HG03064 (cell line): ENCODE results near the gene MGAT5.

ENCODE experiments used
- ATAC-seq: cut with Tn5 transposase; IDR thresholded peaks from one replicate; pipeline ENCODE4 v1.9.1; 2021; ENCODE audit warnings: low read depth; ENCODE audit not compliant: unreplicated experiment

MGAT5 gene

DNA sequence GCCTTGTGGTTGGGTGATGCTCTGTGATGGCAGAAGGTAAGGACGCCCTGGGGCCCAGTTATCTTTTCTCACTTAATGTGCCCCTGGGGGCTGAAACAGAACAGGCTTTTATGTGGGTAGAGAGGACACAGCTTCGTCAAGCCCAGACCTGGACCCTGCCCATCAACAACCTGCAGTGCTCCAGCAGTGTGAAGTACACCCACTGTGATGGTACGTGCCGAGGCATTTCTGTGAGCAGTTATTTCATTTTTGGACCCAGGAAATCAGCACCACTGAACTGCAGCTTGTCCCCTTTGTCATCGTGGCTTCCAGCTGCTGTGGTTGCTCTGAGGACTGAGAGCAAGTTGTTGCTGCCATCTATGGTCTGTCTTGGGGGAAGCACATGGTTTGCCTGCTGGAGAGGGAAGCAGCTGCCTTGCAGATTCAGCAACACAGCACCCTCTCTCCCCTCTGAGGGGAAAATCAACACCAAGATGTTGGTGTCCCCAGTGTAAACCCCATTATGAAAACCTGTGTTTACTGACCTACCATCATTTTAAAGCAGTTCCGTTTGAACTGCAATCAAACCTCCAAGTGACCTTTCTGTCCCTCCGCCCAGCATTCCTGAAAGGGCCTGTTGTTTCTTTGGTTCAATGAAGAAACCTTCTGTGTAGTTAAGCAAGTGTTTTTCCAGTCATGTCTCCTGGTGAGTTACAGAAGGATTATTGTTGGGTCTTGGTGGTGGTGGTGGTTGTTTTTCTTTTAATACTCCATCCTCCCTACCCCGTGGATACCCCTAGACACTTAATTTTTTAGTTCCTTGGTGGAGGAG lies 158.2 kb downstream of the MGAT5 start:
- ATAC-seq = peak; percentile 88

DNA sequence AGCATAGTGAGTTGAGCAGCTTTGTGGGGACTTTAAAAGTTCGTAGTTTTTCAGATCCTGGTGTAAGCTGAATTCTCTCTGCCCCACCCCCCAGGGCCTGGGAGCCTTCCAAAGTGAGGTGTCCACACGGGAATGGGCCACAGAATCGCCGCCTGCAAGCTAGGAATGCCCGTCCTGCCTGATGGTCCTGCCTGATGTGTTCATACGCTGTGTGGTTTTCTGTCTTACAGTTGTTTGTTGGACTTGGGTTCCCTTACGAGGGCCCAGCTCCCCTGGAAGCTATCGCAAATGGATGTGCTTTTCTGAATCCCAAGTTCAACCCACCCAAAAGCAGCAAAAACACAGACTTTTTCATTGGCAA lies 158.7 kb downstream of the MGAT5 start:
- no peak for ATAC-seq

DNA sequence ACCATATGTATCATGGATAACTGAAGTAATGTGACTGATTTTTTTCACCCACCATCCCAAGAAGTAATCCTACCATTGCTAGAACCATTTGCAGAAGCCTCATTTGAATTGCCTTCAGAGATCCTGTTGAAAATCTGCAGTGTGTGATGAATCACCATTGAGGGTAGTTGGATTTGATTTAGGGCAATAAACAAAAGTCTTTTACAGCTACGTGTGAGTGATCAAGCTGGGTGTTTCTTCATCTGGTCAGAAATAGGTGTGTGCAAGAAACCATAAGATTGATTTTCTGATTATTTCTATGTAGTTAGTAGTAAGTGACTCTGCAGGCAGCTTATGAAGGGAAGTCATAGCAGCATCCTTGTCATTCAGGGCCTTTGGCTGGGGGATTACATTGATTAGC lies 159.6 kb downstream of the MGAT5 start:
- no peak for ATAC-seq

DNA sequence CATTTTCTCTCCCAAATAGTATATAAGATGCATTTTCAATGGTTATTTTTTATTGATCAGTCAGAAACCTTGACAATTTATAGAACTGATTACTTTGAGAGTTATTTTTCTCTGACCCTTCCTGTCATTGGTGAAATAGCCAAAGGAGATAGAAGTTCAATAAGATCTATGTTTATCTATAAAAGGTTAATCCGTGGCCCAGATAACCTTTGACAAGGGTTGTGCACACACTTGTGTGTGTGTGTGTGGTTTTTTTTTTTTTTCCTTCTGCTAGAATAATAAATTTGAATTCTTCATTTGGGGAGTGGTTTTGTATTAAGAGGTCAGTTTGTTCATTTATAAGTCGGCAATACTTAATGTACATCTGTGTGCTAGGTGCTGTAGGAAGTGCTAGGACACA lies 160.0 kb downstream of the MGAT5 start:
- ATAC-seq = no peak

DNA sequence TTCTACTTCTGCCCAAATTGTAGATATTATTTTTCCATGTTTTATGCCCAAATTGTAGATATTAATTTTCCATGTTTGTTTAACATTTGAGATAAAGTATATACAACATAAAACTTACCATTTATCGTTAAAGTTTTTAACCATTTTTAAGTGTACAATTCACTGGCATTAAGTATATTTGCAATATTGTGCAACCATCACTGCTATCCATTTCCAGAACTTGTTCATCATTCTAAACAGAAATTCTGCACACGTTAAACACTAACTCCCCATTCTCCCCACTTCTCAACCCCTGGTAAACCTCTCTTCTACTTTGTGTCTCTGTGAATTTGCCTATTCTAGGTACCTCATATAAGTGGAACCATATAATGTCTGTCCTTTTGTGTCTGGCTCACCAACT lies 162.1 kb downstream of the MGAT5 start:
- no peak for ATAC-seq

DNA sequence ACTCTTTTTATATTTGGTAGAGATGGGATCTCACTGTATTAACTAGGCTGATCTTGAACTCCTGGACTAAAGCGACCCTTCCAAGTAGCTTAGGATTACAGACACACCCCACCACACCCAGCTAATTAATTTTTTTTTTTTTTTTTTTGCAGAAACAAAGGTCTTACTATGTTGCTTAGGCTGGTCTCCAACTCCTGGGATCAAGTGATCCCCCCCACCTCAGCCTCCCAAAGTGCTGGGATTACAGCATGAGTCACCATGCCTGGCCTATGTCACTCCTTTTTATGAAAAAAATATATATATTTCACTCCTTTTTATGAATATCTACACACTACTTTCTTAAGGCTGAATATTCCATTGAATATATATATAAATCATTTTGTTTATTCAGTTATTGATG lies 162.8 kb downstream of the MGAT5 start:
- no peak for ATAC-seq

DNA sequence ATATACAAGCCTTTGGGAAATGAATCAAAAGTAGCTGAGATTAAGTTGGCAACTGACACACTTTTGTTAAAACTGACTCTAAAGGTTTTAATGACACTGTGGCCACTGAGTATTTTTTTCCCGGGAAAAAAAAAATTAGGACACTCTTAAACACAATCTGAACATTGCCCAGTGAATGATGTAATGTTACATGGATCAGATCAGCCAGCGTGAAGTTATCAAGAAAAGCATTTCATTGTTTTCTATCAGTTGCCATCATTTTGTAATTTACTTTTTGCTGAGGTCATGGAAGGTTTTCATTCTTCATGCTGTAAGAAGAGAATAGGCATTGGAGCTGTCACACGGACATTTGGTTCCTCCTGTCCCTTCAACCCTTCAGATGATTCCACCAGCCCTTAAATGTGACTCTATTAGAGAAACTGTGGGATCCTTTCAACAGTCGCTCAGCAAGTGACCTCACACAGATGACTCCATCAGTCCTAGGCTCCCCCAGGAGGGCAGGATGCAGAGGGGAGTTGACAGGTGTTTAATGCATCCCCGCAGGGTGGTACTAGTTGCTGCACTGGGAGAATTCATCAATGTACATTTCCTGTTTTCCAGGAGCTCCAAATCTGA lies 164.2 kb downstream of the MGAT5 start:
- ATAC-seq = no peak

DNA sequence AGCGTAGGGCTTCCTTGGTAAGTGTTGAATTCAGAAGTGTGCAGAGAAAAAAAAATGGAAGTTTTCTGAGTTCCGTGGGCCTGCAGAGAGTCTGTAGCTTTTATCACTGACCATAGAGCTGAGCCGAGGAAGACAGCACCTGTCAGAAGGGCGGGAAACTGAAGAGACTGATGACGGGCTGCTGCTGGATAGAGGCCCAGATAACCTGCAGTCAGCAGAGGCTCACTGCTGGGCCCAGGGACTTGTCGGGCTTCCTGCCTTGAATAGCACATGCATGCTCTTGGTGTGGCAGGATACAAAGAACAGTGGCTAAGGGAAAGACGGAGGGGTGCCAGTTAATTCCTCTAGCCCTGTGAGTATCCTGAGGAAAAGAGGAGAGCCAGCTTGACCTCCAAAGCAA lies 166.4 kb downstream of the MGAT5 start:
- ATAC-seq = no peak

DNA sequence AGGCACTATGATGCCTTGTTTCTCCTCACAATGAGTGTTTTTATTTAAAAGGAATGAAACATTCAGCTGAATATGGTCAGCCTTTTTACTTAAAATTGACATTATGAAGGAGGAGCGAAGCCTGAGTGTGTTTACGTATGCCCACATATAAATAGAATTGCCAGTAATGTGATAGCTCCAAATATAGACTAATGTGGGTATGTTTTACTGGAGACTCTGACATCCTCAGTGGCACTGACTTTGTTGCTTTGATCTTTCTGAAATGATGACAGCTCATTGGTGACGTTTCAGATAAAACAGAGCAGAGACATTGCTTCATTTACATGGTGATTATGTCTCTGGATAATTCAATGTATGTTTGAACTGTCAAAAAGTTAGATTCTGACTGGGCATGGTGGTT lies 167.0 kb downstream of the MGAT5 start:
- no peak for ATAC-seq

DNA sequence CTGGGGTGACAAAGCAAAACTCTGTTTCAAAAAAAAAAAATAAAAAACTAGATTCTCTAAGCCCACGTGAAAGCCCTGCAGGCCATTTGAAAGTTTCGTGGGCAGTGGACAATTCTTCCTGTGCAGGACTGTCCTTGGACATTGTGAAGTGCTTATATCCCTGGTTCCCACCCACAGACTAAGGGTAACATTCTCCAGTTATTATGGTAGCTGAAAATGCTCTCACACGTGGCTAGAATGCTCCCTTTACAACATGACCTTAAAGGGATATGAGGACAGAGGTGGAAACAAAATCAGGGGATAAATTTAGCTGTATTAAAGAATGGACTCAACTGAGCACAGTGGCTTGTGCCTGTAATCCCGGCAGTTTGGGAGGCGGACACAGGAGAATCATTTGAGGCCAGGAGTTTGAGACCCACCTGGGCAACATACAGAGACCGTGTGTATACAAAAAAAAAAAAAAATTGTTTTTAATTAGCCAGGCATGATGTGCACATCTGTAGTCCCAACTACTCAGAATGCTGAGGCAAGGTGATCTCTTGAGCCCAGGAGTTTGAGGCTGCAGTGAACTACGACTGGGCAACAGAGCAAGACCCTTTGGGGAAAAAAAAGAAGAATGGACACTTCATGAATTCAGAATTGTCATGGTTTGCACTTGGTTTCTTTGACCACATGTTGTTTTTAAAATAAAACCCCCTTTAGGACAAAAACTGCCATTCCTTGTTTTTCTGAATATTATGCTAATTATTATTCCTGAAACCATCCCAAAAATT lies 167.9 kb downstream of the MGAT5 start:
- ATAC-seq = no peak

DNA sequence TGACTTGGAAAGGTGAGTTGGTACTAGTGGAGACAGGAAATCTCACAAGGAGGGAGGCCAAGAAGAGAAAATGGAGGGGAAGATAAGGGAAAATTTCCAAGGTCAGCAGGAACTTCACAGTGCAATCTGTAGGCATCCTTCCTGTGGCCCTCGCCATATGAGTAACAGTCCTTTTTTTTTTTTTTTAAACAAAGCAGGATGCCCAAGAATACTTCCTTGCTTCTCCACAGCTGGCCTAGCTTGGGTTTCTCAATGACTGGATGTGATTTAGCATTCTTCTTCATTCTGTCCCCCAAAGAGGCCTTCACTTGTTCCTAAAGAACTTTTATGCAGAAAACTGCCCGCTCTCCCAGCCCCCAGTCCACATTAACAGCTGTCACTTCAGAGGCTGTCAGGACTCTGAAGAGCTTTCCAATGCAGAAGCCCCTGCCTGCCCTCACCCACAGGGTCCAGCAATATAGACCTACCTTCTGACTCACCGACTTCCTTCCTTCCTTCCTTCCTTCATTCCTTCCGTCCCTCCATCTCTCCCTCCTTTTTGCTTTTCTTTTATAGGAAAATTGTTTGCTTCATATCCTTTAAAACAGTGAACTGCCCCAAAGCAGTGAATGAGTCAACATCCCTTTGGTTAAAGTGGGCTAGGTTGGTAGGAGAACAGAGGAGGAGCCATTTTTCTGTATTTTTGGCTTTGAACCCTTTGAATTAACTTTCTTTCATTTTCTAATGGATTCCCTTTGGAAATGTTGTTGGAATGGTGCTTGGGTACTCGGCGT lies 172.0 kb downstream of the MGAT5 start:
- ATAC-seq = no peak

DNA sequence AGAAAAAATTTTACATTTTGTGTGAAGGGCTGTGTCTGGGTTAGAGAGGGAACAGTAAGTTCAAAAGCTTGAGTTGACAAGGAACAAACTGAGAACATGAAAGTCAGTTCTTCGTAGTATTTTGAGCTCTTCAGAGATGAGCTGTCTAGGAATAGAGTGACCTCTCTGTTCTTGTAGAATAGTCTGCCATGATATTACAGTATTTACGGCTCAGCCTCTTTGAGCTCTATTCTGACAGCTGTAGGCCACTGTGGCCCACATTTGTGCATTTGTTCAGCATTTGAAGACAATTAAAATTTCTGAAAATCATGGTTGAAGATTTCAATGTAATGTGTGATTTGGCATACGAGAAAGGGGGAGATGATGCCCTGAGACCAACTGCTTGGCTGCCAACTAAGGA lies 172.8 kb downstream of the MGAT5 start:
- ATAC-seq = no peak

DNA sequence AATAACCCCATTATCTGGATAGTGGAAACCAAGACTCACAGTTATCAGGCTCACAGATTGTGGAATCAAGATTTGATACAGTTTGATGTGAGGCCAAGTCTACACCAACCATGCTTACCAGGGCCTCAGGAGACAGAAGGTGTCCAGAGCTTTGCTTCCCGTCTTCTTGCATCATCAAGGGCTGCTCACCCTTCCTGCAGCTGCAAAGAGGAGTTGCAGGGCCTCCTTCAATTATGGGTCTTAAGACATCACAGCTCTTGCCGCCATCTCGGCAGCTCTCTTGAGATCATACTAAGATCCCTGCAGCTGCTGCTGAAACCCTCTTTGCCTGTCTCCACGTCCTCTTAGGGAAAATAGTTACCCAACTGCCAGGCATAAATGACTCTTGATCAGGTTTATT lies 176.0 kb downstream of the MGAT5 start:
- no peak for ATAC-seq

DNA sequence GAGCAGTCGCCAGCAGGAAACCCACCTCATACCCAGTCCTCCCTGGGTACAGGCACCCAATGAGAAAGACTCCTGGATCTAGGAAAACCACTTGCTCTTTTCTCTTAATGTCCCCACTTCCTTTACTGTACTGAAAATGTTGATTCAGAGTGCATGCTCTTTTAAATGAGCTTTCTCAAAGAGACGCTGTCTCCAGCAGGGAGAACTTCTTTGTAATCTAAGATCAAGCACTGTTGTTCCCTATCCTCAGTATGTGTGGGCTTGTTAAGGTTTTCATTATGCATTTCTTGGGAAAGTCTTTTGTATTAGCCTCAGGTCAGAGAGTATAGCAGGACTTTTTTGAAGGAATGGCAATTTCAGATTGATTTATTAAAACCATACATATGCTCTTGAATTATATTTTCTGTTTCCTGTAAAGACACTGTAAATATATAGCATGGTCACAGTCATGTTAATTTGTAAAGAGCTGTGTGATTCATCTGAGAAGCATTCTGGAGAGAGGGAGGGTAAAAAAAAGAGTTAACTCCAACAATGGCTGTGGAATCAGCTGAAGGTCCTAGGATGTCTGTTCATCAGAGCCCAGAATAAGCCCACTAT lies 178.1 kb downstream of the MGAT5 start:
- ATAC-seq = no peak

DNA sequence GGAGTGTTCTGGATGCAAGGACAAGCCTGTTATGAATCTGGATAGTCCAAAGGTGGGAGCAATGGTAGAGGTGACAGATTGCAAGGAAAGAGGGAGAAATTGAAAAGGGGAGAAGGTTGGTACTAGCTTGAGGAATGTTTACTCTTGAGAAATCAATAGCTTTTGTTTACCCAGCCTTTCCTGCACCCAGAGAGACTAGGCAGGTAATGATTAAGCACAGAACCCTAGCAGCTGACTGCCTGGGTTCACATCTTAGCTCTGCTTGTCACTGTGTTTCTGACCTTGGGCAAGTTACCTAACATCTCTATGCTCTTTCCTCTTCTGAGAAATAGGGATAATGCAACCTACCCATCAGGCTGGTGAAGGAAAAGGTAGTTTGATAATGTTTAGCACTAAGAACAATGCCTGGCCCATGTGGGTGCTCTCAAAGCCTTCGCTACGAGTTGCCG lies 178.6 kb downstream of the MGAT5 start:
- ATAC-seq = no peak

DNA sequence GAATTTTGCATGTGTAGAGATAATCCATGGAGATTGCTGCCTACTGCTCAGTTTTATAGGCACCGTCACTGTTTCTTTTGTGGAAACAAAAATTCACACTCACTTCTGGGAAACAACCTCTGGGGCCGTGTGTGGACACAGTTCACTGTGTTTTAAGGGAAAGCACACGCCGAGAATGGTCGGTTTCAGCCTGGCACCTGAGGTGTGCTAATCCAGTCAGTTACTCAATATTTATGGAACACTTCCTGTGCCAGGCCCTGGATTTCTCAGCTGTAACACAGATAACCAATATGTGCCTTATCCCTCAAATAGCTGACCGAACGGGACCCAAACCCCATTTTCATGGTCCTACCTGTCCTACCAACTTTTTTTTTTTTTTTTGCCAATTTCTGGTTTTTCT lies 179.6 kb downstream of the MGAT5 start:
- ATAC-seq = no peak

DNA sequence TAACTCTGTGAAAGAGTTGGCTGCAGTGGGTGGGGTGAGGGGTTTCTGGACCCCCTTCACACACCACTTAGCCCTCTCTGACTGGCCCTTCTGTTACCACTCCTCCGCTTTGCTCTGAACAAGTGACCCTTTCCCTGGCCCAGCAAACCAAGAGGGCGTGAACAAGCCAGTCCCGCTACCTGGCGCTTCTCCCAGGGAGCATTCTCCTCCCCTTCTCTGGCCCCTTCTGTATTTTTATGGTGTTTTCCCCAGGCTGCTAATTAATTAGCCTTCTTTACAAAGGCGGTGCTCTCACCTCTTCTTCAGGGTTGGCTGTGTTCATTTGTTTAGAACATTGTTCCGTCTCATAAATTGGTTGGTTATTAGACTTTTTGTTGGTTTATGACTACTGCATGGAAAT lies 180.1 kb downstream of the MGAT5 start:
- ATAC-seq = no peak

DNA sequence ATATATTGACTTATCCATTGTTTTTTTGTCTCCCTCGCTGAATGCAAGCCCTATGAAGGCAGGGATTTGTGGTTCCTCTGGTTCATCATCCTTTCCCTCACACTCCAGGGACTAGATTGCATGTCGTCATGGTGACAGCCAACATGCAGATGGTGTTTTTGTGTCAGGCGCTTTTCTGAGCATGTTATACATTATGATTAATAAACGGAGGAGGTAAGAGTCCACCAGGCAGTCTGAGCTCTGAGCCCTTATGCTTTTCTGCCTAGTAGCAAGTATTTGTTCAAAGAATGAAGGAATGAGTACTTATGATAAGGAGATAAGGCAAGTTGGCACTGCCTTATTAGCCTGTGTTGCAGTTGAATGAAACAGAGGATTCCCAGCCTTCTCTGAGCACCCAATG lies 181.6 kb downstream of the MGAT5 start:
- no peak for ATAC-seq

DNA sequence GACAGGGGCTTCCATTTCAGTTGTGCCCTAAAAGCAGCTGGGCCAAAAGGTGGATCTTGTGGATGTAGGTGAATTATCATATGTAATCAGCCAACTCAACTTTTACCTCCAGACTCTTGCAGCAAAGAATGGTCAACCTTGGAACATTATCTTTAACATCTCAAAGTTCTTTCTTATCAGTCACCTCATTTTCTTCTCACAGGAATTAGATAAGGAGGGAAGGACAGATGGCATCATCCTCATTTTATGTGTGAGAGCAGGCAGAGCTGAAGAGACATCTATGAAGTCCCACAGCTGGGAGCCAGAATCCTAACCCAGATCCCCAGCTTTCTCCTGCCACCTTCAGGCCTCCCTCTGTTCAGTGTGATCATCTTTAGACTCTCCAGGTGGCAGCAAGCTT lies 182.1 kb downstream of the MGAT5 start:
- ATAC-seq = no peak

DNA sequence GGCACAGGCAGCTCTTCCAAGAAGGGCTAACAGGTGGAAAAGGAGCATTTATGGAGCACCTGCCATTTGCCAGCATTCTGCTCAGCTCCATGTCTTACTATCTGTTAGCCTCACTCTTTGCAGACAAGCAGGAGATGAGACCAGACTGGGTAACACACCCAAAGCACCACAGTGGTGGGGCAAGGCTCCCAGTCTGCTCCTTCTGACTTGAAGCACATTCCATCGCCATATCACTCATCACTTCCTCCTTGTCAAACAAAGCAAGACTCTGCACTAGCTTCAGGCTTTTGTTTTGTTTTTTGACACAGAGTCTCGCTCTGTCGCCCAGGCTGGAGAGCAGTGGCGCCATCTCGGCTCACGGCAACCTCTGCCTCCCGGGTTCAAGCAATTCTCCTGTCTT lies 182.8 kb downstream of the MGAT5 start:
- no peak for ATAC-seq

DNA sequence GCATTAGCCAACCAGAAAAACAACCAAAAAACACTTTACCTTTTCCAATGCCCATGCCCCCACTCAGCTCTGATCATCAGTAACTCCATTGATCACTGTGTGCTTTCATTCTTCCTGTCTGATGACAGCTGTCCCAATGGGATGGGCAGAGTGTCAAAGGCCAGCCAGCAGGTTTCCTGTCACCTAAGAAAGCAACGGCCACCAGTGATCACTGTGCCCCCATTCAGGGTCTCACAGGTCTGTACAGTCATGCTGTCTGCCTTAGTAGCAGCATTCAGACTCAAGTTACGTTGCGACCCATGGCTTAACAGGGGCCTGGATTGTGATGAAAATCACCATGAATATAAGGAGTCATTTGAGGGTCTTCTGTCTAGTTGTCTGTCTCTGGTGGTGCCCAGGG lies 184.5 kb downstream of the MGAT5 start:
- no peak for ATAC-seq
